ENCODE measurements around the gene NPSR1. TPM values are rescaled to one million over a fixed set of nuclear protein-coding genes. Genes with fewer than 3 reads are reported as not detected.

Gene NPSR1
- total RNA-seq, 4 donors from 2014 or later, result not detected

DNA sequence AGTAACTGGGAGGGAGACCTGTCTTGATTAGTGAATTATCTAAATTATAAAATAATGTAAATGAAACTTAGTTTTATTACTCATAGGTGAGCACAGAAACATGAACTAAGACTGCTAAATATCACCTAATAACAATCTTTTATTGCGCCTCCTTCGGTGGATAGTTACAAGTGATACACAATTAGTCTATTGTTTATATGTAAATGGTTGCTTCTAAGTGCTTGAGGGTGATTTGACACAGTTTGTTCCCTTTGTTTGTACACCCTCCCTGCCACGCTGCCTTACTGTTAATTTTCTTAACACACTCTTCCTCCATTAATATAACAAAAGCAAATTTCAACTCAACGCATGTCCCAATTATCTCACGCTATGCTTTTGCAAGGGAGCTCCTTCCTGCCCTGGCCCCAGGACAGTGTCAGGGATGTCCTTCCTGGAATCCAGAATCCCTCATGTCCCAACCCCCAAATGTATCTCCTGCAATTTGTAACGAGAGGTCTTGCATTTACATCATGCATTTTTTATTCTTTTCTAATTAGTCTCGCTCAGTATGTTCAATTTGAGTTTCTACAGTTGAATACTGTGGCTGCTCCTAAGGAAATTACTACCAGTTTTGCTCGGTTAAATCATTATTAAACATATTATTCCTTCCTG, 4.2 kb downstream of the NPSR1 start:
- intact Hi-C loops (cut with DNase I; ENCODE audit: low total_unique reads), result no loop called here
- H3K27me3 ChIP-seq, result no peaks in the 10 kb centered on the region
- TF ChIP-seq, protein P1, sequence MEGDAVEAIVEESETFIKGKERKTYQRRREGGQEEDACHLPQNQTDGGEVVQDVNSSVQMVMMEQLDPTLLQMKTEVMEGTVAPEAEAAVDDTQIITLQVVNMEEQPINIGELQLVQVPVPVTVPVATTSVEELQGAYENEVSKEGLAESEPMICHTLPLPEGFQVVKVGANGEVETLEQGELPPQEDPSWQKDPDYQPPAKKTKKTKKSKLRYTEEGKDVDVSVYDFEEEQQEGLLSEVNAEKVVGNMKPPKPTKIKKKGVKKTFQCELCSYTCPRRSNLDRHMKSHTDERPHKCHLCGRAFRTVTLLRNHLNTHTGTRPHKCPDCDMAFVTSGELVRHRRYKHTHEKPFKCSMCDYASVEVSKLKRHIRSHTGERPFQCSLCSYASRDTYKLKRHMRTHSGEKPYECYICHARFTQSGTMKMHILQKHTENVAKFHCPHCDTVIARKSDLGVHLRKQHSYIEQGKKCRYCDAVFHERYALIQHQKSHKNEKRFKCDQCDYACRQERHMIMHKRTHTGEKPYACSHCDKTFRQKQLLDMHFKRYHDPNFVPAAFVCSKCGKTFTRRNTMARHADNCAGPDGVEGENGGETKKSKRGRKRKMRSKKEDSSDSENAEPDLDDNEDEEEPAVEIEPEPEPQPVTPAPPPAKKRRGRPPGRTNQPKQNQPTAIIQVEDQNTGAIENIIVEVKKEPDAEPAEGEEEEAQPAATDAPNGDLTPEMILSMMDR (IDR thresholded peaks at IDR 0.05), result no peak
- no peak for TF ChIP-seq POLR2A (IDR thresholded peaks at IDR 0.05)
- H3K36me3 ChIP-seq, result no peaks in the 10 kb centered on the region
- H3K27ac ChIP-seq, result no peak overlapping the region
- no peaks in the 10 kb centered on the region for H3K4me1 ChIP-seq
- H3K4me3 ChIP-seq, result no peak overlapping the region
- no peak for DNase-seq
- no peaks in the 10 kb centered on the region for H3K9me3 ChIP-seq

DNA sequence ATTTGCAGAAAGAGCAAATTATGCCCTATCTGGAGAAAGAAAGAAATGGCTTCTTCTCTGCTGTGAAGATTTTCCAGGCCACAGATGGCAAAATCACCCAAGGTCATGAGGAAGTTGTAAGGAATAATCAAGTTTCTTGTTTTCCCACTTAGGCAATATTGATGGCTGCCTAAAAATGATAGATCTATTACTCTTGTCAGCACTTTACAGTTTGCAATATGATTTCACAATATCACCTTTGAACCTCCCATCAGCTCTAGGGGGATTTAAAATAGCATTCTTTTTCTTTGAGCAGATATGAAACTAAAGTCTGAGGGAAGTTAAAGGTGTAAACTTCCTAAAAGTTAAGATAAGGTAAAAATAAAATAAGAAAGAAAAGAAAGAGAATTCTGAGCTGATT, 6.7 kb downstream of the NPSR1 start:
- TF ChIP-seq POLR2A (IDR thresholded peaks at IDR 0.05), result no peak
- TF ChIP-seq, protein P1 (IDR thresholded peaks at IDR 0.05), result no peak
- no peaks in the 10 kb centered on the region for H3K4me1 ChIP-seq
- no peaks in the 10 kb centered on the region for H3K9me3 ChIP-seq
- no peak for DNase-seq
- no peak overlapping the region for H3K4me3 ChIP-seq
- intact Hi-C loops (cut with DNase I; ENCODE audit: low total_unique reads), result no loop called here
- H3K36me3 ChIP-seq, result no peaks in the 10 kb centered on the region
- no peak overlapping the region for H3K27ac ChIP-seq
- H3K27me3 ChIP-seq, result no peaks in the 10 kb centered on the region

DNA sequence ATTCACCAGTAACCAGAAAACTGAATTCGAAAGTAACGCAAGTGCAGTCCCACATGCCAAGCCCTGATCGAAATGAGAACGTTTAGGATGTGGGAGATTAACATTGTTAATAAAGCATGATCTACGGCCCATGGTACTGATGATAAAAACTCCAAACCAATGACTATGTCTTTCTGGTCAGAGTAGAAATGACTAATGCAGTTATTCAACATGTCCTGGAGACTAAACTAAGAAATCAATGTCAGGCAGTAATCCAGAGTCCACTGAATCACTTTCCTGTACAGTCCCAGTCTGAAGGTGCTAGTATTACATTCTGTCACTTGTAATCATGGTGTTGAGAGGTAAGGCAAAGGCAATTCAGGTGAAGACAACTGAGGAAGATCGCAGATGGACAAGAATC, 14.4 kb downstream of the NPSR1 start:
- Histone ChIP-seq H3K4me1 (no peaks in the 10 kb centered on the region), H3K27me3 (no peaks in the 10 kb centered on the region), H3K9me3 (no peaks in the 10 kb centered on the region), H3K36me3 (no peaks in the 10 kb centered on the region), H3K27ac (no peak overlapping the region), H3K4me3 (no peak overlapping the region)
- intact Hi-C loops (cut with DNase I; ENCODE audit: low total_unique reads), result no loop called here
- no peak for DNase-seq
- TF ChIP-seq, protein P1 (IDR thresholded peaks at IDR 0.05), result no peak
- no peak for TF ChIP-seq POLR2A (IDR thresholded peaks at IDR 0.05)

DNA sequence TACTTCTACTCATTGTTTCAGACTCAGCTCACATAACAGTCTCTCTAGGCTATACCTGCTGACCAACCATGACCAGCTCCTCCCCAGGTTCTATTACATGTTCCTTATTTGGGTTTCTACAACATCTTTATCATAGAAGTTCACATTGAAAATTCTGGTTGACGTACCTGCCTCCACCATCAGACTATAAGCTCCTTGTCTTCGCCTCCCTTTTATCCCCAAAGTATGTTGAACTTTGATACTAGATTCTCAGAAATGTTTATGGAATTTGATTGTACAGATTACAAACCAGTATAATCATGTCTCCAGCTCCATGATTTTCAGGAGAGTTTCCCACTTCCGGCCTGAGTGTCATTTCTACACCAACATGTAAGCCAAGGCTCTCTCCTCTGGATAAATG, 15.0 kb downstream of the NPSR1 start:
- H3K4me3 ChIP-seq, result no peak overlapping the region
- no peaks in the 10 kb centered on the region for H3K36me3 ChIP-seq
- intact Hi-C loops (cut with DNase I; ENCODE audit: low total_unique reads), result no loop called here
- no peak for DNase-seq
- H3K9me3 ChIP-seq, result no peaks in the 10 kb centered on the region
- TF ChIP-seq POLR2A (IDR thresholded peaks at IDR 0.05), result no peak
- TF ChIP-seq, protein P1 (IDR thresholded peaks at IDR 0.05), result no peak
- no peaks in the 10 kb centered on the region for H3K4me1 ChIP-seq
- no peak overlapping the region for H3K27ac ChIP-seq
- H3K27me3 ChIP-seq, result no peaks in the 10 kb centered on the region

DNA sequence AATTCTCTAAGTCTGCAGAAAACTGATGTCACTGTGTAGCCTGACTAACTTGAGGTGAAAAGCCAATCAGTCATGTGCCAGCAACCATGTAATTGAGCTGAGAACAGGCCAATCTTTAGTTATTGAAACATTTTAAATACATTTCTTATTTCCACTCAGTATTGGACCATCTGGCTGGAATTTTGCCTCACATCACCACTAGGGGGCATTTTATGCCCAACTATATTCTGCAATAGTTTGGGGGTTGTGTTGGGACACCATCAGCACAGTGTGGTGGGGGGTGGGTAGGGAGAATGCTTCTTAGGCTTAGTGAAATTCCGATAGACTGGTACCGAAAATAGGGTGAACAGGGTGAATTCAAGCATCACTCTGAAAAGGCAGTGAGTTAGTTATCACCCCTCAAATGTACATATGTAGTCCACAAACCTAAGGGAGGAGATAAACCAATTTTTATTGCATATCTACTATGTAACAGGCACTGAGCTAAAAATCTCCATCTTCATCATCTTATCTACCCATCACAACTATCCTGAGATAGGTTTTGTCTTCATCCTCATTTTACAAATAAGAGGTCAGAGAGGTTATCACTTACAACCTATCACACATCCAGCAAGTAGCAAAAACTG, 17.8 kb downstream of the NPSR1 start:
- no peaks in the 10 kb centered on the region for H3K36me3 ChIP-seq
- no peaks in the 10 kb centered on the region for H3K27me3 ChIP-seq
- no peak overlapping the region for H3K27ac ChIP-seq
- H3K9me3 ChIP-seq, result no peaks in the 10 kb centered on the region
- H3K4me1 ChIP-seq, result no peaks in the 10 kb centered on the region
- TF ChIP-seq, protein P1 (IDR thresholded peaks at IDR 0.05), result no peak
- TF ChIP-seq POLR2A (IDR thresholded peaks at IDR 0.05), result no peak
- no peak for DNase-seq
- no peak overlapping the region for H3K4me3 ChIP-seq
- intact Hi-C loops (cut with DNase I; ENCODE audit: low total_unique reads), result no loop called here

Measured in uterus (tissue), 4 donors.